Measurements from ENCODE around the gene RFC5. TPM values are rescaled to one million over a fixed set of nuclear protein-coding genes. Genes with fewer than 3 reads are reported as not detected.
A peak's percentile ranks its signal among the peaks of the same experiment; 100 is the strongest.

Gene RFC5
- total RNA-seq, 1 experiment from 2014 or later = 78.6 TPM

- H3K9me2 ChIP-seq (ENCODE audit: insufficient read depth) = no peaks in the 10 kb centered on the region
- peaks cover 0 to 21% of the 10 kb centered on the region in 2 experiments; a peak in 3 of 4 replicates for H3K4me1 ChIP-seq (ENCODE audit: control insufficient read depth in 1 of 2, insufficient read depth in 2 of 2, low read length in 2 of 2)
- H3K4me3 ChIP-seq (replicated peaks in 1 of 2; ENCODE audit: low read depth in 1 of 2, low read length in 2 of 2) = no peak overlapping the region
- intact Hi-C loops (cut with micrococcal nuclease) = loop anchor here (1.0 kb wide), 1 partner anchor 159 kb away; no protein-coding TSS in a partner anchor
- no TSS peak for BruUV-seq (replicated peaks)
- ChIA-PET POLR2A (interaction anchor here (1.6 to 1.7 kb wide), 2 partner anchors 17 to 158 kb away, joined by 4 read pairs; partner anchors contain the start of gene RFC5), CTCF (interaction anchor here (1.0 to 3.9 kb wide), 3 partner anchors 17 to 344 kb away, joined by 3 to 62 read pairs (median 4); partner anchors contain the start of gene RFC5), RAD21 (ENCODE audit: low non-redundant PET in 1 of 2, low total read pairs in 2 of 2, uncharacterized antibody in 2 of 2, unreplicated experiment in 2 of 2) (interaction anchor here in 1 of 2 experiments (2.5 kb wide), 1 partner anchor 159 kb away, joined by 13 read pairs; no protein-coding TSS in a partner anchor)
- H3K4me2 ChIP-seq (ENCODE audit: low read length) = no peak overlapping the region
- no peak overlapping the region for H3K9ac ChIP-seq (ENCODE audit: low read length)
- H3K9me3 ChIP-seq (ENCODE audit: control insufficient read depth in 1 of 2, insufficient read depth in 1 of 2, low read depth in 1 of 2, low read length in 2 of 2) = no peaks in the 10 kb centered on the region
- TF ChIP-seq POLR2A (IDR thresholded peaks at IDR 0.05; ENCODE audit: borderline replicate concordance, extremely low read depth, insufficient read depth, insufficient read length) = no peak
- peak; percentile 12; the same call in 1 of the 2 replicates for TF ChIP-seq POLR2AphosphoS5 (IDR thresholded peaks at IDR 0.05; ENCODE audit: low read depth, low read length)
- peaks cover 46 to 47% of the 10 kb centered on the region in 2 experiments; a peak in 3 of 4 replicates for H3K36me3 ChIP-seq (ENCODE audit: control insufficient read depth in 1 of 2, insufficient read depth in 2 of 2, low read length in 2 of 2)
- H3K27me3 ChIP-seq (ENCODE audit: insufficient read depth, low read length) = no peaks in the 10 kb centered on the region
- no peak overlapping the region; the same call in 1 of the 2 replicates for H3K27ac ChIP-seq (ENCODE audit: low read depth, low read length)
- DNase-seq (ENCODE audit: low read depth, low spot score) (no peak), ATAC-seq (no peak)
- H4K20me1 ChIP-seq (ENCODE audit: insufficient read depth) = no peaks in the 10 kb centered on the region
- no peak overlapping the region for H2AFZ ChIP-seq (ENCODE audit: low read depth, low read length, poor library complexity, severe bottlenecking)
- H3K79me2 ChIP-seq (ENCODE audit: insufficient read depth, low read length) = no peaks in the 10 kb centered on the region; the same call in 1 of the 2 replicates
Measured at GRCh38 chr12:118033902-118034301, 17.4 kb downstream of the RFC5 start.

- Histone ChIP-seq H3K9ac (ENCODE audit: low read length) (no peak overlapping the region), H3K79me2 (ENCODE audit: insufficient read depth, low read length) (no peaks in the 10 kb centered on the region; the same call in 1 of the 2 replicates), H3K4me1 (ENCODE audit: control insufficient read depth in 1 of 2, insufficient read depth in 2 of 2, low read length in 2 of 2) (peaks cover 0 to 21% of the 10 kb centered on the region in 2 experiments; a peak in 3 of 4 replicates), H3K27ac (ENCODE audit: low read depth, low read length) (peak overlapping the region; percentile 23), H4K20me1 (ENCODE audit: insufficient read depth) (no peaks in the 10 kb centered on the region), H2AFZ (ENCODE audit: low read depth, low read length, poor library complexity, severe bottlenecking) (no peak overlapping the region), H3K27me3 (ENCODE audit: insufficient read depth, low read length) (no peaks in the 10 kb centered on the region), H3K9me3 (ENCODE audit: control insufficient read depth in 1 of 2, insufficient read depth in 1 of 2, low read depth in 1 of 2, low read length in 2 of 2) (no peaks in the 10 kb centered on the region), H3K9me2 (ENCODE audit: insufficient read depth) (no peaks in the 10 kb centered on the region), H3K36me3 (ENCODE audit: control insufficient read depth in 1 of 2, insufficient read depth in 2 of 2, low read length in 2 of 2) (peaks cover 42 to 43% of the 10 kb centered on the region in 2 experiments; a peak in 3 of 4 replicates), H3K4me3 (replicated peaks in 1 of 2; ENCODE audit: low read depth in 1 of 2, low read length in 2 of 2) (no peak overlapping the region), H3K4me2 (ENCODE audit: low read length) (peak overlapping the region; percentile 4; the same call in 1 of the 2 replicates)
- peak; percentile 86 for ATAC-seq
- no TSS peak for BruUV-seq (replicated peaks)
- ChIA-PET CTCF (interaction anchor here (0.5 to 3.9 kb wide), 12 partner anchors 10 to 185 kb away, joined by 3 to 62 read pairs (median 4); no protein-coding TSS in a partner anchor), POLR2A (interaction anchor here (2.4 kb wide), 1 partner anchor 18 kb away, joined by 8 read pairs; the partner anchor contains the start of gene RFC5), RAD21 (ENCODE audit: low non-redundant PET in 1 of 2, low total read pairs in 2 of 2, uncharacterized antibody in 2 of 2, unreplicated experiment in 2 of 2) (interaction anchor here (1.5 to 2.5 kb wide), 2 partner anchors 160 kb away, joined by 13 to 15 read pairs; no protein-coding TSS in a partner anchor)
- DNase-seq (ENCODE audit: low read depth, low spot score) = no peak
- intact Hi-C loops (cut with micrococcal nuclease) = loop anchor here (1.0 kb wide), 1 partner anchor 159 kb away; no protein-coding TSS in a partner anchor
- no peak for TF ChIP-seq FOSL1 (IDR thresholded peaks at IDR 0.05; ENCODE audit: low read depth)
- peak; percentile 86 for TF ChIP-seq RAD21 (IDR thresholded peaks at IDR 0.05; ENCODE audit: low read depth)
- peak; percentile 38; the same call in 1 of the 2 replicates for TF ChIP-seq CBX3 (IDR thresholded peaks at IDR 0.05; ENCODE audit: low read depth)
- no peak for TF ChIP-seq TCF7L2 (IDR thresholded peaks at IDR 0.05; ENCODE audit: borderline replicate concordance, extremely low read depth, insufficient read depth, insufficient read length)
- TF ChIP-seq YY1 (IDR thresholded peaks at IDR 0.05; ENCODE audit: extremely low read depth, insufficient replicate concordance, low read depth, low read length) = no peak
- TF ChIP-seq, protein P1, sequence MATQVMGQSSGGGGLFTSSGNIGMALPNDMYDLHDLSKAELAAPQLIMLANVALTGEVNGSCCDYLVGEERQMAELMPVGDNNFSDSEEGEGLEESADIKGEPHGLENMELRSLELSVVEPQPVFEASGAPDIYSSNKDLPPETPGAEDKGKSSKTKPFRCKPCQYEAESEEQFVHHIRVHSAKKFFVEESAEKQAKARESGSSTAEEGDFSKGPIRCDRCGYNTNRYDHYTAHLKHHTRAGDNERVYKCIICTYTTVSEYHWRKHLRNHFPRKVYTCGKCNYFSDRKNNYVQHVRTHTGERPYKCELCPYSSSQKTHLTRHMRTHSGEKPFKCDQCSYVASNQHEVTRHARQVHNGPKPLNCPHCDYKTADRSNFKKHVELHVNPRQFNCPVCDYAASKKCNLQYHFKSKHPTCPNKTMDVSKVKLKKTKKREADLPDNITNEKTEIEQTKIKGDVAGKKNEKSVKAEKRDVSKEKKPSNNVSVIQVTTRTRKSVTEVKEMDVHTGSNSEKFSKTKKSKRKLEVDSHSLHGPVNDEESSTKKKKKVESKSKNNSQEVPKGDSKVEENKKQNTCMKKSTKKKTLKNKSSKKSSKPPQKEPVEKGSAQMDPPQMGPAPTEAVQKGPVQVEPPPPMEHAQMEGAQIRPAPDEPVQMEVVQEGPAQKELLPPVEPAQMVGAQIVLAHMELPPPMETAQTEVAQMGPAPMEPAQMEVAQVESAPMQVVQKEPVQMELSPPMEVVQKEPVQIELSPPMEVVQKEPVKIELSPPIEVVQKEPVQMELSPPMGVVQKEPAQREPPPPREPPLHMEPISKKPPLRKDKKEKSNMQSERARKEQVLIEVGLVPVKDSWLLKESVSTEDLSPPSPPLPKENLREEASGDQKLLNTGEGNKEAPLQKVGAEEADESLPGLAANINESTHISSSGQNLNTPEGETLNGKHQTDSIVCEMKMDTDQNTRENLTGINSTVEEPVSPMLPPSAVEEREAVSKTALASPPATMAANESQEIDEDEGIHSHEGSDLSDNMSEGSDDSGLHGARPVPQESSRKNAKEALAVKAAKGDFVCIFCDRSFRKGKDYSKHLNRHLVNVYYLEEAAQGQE (IDR thresholded peaks at IDR 0.05; ENCODE audit: low read depth) = no peak
- TF ChIP-seq ZNF274 (IDR thresholded peaks at IDR 0.05; ENCODE audit: low read depth, low read length) = no peak
- no peak for TF ChIP-seq CEBPB (IDR thresholded peaks at IDR 0.05; ENCODE audit: low read depth)
- no peak for TF ChIP-seq EZH2phosphoT487 (IDR thresholded peaks at IDR 0.05; ENCODE audit: borderline replicate concordance)
- TF ChIP-seq POLR2A (IDR thresholded peaks at IDR 0.05; ENCODE audit: borderline replicate concordance, extremely low read depth, insufficient read depth, insufficient read length) = no peak
- TF ChIP-seq SRF (IDR thresholded peaks at IDR 0.05; ENCODE audit: low read depth) = no peak
- TF ChIP-seq ELF1 (IDR thresholded peaks at IDR 0.05; ENCODE audit: borderline replicate concordance, low read depth) = no peak
- no peak for TF ChIP-seq SP1 (IDR thresholded peaks at IDR 0.05; ENCODE audit: low read depth)
- no peak; the same call in none of the 2 replicates for TF ChIP-seq POLR2AphosphoS5 (IDR thresholded peaks at IDR 0.05; ENCODE audit: low read depth, low read length)
Measured at GRCh38 chr12:118034429-118035189, 18.1 kb downstream of the RFC5 start.
